ENCODE results near the gene PRSS2.

DNA sequence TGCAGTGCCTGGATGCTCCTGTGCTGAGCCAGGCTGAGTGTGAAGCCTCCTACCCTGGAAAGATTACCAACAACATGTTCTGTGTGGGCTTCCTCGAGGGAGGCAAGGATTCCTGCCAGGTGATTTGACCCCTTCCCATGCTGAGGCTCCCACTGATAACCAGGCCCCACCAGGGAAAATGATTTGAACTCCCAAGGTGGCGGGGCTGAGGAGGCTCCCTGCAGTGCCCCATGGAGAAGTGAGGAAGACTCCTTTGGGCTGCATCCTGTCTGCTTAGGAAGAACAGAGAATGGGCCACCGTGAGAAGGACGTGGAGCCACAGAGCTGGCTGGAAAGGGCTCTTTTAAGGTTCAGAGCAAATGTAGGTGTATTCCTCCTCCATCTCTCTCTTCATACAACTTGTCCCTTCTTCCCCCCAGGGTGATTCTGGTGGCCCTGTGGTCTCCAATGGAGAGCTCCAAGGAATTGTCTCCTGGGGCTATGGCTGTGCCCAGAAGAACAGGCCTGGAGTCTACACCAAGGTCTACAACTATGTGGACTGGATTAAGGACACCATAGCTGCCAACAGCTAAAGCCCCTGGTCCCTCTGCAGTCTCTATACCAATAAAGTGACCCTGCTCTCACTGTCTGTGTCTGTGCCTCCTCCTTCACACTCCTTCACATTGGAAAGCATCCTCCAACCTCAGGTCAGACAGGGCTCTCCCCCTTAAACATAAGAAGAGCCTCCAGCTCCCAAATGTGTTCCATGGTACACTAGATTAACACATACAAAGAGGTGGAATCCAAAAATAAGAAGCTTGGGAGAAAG, 3.4 kb downstream of the PRSS2 start:
- no peak for TF ChIP-seq EZH2phosphoT487 (IDR thresholded peaks at IDR 0.05; ENCODE audit: low read depth)
- TF ChIP-seq, protein P1, sequence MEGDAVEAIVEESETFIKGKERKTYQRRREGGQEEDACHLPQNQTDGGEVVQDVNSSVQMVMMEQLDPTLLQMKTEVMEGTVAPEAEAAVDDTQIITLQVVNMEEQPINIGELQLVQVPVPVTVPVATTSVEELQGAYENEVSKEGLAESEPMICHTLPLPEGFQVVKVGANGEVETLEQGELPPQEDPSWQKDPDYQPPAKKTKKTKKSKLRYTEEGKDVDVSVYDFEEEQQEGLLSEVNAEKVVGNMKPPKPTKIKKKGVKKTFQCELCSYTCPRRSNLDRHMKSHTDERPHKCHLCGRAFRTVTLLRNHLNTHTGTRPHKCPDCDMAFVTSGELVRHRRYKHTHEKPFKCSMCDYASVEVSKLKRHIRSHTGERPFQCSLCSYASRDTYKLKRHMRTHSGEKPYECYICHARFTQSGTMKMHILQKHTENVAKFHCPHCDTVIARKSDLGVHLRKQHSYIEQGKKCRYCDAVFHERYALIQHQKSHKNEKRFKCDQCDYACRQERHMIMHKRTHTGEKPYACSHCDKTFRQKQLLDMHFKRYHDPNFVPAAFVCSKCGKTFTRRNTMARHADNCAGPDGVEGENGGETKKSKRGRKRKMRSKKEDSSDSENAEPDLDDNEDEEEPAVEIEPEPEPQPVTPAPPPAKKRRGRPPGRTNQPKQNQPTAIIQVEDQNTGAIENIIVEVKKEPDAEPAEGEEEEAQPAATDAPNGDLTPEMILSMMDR (IDR thresholded peaks at IDR 0.05; ENCODE audit: low read depth, low read length): no peak

Measured in OCI-LY3 (cell line).